Skeletal muscle cell (primary cell): ENCODE data around the gene ZNF780B.

Experiments
- DNase-seq: peaks from one replicate; pipeline ENCODE4 v3.0.0-alpha.2; 2010; ENCODE audit warnings: low read depth
- H3K4me3 ChIP-seq: 2 replicates; pipeline ENCODE4 v1.5.1; 2011; ENCODE audit warnings: low read depth, mild to moderate bottlenecking, control low read depth, low read length, moderate library complexity

ZNF780B gene

DNA sequence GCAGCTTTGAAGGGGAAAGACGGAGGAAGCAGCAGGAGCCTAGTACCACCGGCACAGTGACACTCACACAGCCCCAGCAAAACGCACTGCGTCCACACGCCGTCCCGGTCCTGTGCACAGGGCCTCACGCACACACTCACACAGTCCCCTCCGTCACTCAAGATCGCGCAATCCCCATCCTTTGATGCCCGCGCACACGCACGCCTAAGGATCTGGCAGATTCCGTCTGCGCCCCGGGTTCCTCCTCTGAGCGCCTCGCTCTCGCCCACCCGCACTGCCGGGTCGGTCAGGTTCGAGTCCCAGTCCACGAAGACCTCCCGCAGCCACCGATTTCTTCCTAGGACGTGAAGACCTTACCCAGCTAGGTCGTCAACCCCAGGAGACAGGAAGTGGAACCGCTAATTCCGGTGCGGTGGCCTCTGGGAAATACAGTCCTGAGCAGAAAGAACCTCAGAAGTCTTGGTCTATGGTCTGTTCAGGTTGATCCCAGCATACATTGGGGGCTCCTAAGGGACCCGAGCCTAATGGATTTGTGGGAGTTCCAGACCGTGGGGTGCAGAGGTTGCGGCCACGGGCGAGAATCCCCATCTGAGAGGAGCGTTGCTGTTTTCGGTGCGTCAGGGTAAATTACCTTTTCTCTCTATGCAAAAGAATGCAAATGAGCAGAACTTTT lies at the start of gene ZNF780B:
TSS of gene ZNF780B (minus strand) at position 400 of the 673 bp plus-strand sequence. CDS start 5,899 bp downstream, outside the sequence.
- peak within 1 kb of the TSS; percentile 84 for H3K4me3 ChIP-seq
- DNase-seq = peak; percentile 9

DNA sequence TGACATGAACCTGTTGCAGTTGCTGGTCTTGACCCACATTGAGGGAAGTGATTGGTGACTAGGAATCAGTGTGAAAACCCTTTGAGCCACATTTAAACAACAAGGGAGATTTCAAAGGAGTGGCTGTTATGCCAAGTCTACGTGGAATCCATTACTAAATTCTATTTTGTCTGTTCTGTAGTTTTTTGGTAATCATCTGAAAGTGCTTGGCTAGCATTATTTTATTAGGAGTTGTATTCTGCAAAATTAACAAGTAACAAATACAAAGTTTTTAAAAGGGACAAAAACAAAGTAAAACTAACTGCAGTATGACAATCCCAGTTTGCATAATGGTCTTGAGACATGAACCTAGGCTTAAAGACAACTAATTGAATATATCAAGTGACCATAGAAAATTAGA lies 48.7 kb upstream of the ZNF780B start:
- no peak for DNase-seq
- no peak overlapping the region for H3K4me3 ChIP-seq

DNA sequence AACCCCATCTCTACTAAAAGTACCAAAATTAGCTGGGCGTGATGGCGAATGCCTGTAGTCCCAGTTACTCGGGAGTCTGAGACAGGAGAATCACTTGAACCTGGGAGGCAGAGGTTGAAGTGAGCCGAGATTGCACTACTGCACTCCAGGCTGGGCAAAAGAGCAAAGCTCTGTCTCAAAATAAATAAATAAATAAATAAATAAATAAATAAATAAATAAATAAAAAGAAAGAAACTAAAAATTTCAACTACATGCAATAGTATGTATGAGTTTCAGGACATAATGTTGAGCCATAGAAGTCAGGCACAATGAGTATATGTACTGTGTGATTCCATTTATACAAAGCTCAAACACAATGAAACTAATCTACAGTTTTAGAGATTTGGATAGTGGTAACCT lies 47.6 kb upstream of the ZNF780B start:
- H3K4me3 ChIP-seq = no peak overlapping the region
- no peak for DNase-seq

DNA sequence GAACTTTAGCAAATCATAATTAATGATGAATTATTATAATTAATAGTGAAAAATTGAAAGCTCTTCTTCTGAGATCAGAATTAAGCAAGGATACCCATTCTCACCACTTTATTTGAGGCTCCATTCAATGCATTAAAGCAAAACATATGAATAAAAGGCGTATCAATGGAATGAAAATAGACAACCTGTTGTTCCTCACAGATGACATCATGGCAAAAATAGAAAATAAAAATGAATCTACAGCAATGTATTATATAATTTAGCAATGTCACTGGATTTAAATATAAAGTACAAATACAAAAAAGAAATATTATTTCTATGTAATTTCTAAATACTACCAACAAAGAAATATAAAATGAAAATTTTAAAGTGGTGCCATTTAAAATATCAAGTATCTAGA lies 45.8 kb upstream of the ZNF780B start:
- H3K4me3 ChIP-seq = no peak overlapping the region
- DNase-seq = no peak

DNA sequence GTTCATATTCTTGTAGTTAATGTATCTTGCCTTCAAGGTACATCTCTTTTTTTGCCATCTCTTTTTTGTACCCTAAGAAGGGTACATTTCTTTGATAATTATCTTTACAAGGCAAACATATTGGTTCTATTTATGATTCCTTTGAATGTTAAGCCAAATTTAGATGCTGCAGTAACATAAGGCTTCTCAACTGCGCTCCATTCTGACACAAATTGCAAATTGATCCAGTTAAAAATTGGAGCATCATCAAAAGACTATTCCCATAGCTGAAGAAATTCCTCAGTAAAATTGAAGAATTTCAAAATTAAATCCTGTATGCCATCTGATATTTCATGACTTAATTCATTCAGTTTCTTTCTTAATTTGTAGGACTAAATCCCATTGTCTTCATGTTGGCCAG lies 37.4 kb upstream of the ZNF780B start:
- no peak for DNase-seq
- no peak overlapping the region for H3K4me3 ChIP-seq

DNA sequence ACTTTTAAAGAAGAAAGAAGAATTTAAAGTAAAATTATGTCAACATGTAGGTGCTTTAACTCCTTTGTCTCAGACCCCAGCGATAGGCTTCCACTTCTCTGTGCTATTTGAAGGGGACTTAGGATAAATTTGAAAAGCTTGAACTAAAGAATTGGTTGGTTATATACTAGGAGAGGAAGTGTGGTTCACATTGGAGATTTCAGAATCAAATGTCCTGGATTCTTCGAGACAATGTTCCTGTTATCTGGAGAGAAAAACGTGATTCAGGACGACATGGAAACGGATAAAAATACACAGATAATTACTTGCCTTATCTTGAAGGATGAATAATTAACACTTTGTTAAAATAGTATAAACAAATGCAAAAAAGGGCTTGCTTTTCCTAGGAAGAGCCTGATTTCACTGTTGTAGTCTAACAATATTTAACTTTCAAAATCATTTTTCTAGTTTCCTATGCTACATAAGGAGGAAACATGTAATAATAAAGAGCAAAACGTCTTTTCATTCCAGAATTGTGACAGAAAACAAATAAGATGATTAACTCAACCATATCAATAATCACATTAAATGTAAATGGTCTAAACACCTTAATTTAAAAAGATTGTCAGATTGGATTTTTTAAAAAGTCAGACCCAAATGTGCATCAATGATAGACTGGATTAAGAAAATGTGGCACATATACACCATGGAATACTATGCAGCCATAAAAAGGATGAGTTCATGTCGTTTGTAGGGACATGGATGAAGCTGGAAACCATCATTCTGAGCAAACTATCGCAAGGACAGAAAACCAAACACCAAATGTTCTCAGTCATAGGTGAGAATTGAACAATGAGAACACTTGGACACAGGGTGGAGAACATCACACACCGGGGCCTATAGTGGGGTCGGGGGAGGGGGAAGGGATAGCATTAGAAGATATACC lies 35.4 kb upstream of the ZNF780B start:
- no peak for DNase-seq
- H3K4me3 ChIP-seq = peak overlapping the region; percentile 83

DNA sequence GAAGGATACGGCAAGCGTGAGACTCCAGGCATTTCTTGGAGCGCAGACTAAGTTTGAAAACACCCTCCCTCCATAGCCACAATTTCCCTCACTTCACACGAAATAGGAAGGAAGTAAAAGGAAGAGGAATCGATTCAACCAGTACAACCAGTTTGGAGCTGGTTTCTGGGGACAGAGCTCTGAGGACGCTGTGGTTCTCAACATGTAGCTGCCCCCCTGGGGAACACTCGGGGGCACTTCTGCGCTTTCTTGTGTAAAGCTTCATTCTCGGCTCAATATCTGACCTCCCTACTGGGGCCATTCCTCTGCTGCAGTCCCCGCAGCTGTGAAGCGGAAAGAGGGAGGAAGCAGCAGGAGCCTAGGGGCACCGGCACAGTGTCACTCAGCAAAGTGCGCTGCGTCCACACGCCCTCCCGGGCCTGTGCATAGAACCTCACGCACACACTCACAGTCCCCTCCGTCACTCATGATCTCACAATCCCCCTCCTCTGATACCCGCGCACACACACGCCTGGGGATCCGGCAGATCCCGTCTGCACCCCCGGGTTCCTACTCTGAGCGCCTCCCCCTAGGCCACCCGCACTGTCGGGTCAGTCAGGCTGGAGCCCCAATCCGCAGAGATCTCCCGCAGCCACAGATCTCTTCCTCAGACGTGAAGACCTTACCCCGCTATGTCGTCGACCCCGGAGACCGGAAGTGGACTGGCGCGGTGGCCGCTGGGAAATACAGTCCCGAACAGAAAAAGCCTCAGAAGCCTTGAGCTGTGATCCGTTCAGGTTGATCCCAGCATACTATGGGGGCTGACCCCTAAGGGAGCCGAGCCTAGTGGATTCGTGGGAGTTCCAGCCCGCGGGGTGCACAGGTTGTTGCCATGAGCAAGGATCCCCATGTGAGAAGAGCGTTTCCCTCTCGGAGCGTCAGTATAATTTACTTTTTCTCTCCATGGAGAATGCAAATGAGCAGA lies 34.5 kb upstream of the ZNF780B start, which contains the start of gene ZNF780A:
TSS of gene ZNF780A (minus strand) at position 703 of the 964 bp plus-strand sequence. CDS start 6,190 bp downstream, outside the sequence.
- DNase-seq = peak; percentile 11

DNA sequence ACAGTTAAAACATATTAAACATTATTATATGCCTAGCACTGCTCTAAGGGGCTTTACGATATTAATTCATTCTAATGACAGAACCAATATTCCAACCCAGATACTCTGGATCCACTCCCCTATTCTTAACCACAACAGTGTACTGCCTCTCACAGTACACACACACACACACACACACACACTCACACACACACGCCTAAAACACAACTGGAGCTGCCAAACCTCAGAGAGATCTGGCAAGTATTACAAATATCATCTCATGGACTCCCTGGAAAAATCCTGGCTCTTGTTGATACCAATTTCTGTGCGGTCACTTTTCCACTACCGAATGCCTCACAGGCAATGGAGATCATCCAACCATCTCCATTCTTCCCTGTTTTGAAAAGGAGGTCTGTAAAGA lies 33.4 kb upstream of the ZNF780B start:
- H3K4me3 ChIP-seq = peak overlapping the region; percentile 83
- no peak for DNase-seq

More for the DNA sequence above, 34.5 kb upstream of the ZNF780B start, which contains the start of gene ZNF780A:
- H3K4me3 ChIP-seq = peak within 1 kb of the TSS; percentile 83

DNA sequence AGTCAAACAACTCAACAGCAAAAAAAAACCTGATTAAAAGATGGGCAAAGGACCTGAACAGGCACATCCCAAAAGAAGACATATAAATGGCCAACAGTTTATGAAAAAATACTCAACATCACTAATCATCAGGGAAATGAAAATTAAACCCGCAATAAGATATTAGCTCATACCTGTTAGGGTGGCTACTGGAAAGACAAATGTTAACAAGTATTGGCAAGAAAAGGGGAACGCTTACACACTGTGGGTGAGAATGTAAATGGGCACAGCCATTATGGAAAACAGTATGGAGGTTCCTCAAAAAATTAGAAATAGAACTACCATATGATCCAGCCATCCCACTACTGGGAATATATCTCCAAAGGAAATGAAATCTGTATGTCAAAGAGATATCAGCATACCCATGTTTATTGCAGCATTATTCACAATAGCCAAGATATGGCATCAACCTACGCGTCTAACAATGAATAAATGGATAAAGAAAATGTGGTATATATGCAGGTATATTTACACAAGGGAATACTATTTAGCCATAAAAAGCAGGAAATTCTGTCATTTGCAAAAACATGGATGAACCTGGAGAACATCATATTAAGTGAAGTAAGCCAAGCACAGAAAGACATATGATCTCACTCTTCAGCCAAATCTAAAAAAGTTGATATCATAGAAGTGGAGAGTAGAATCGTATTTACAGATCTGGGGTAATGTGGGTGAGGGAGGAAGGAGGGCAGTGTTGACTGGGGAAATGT lies 32.4 kb upstream of the ZNF780B start:
- no peak overlapping the region for H3K4me3 ChIP-seq
- no peak for DNase-seq

DNA sequence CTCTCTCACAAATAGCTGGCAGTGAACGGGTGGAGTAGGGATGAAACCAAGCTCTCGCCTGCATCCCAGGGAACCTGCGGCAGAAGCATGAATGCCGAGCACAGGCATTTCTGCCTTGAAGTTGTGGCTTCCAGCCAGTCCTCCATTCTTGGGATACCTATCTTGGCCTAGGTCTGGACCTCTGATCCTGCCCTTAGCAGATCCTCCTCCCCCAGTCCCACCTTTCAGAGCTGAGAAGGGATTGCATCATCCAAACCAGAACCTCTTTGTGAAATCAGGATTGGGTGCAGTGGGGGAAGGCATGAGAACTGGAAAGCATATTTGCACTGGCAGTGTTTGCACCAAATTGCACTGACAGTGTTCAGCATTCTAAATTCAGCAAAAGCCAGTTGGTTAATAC lies 28.9 kb upstream of the ZNF780B start:
- H3K4me3 ChIP-seq = no peak overlapping the region
- no peak for DNase-seq

DNA sequence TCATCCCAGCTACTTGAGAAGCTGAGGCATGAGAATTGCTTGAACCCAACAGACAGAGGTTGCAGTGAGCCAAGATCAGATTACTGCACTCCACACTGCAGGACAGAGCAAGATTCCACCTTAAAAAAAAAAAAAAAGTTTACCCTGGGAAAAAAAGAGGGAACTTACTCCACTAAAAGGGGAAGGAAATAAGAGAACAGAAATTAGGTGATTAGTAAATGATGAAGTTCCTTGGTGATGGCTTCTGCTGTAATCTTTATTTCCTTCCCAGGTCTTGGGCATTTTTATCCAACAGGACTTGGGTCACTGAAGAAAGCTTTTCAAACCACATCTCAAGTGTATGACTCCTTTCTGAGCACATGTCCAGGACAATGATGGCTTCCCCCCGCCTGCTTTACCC lies 25.4 kb upstream of the ZNF780B start:
- DNase-seq = no peak
- no peak overlapping the region for H3K4me3 ChIP-seq

DNA sequence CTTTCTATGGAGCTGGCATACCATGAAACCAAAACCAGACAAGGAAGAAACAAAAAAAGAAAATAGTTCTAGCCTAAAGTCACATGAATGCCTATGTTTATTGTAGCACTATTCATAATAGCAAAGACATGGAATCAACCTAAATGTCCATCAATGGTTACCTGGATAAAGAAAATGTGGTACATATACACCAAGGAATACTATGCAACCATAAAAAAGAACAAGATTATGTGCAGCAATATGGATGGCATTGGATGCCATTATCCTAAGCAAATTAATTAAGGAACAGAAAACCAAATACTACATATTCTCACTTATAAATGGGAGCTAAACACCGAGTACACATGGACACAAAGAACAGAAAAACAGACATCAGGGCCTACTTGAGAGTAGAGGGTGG lies 24.3 kb upstream of the ZNF780B start:
- no peak for DNase-seq
- no peak overlapping the region for H3K4me3 ChIP-seq

DNA sequence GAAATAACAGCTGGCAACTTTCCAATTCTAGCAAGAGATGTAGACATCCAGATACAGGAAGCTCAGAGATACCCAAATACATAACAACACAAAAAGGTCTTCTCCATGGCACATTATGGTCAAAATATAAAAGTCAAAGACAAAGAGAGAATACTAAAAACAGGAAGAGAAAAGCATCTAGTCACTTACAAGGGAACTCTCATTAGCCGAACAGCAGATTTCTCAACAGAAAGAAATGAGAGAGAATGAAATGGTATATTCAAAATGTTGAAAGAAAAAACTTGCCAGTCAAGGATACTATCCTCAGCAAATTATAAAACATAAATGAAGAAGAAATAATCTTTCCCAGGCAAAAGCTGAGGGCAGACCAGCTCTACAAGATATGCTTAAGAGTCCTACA lies 22.3 kb upstream of the ZNF780B start:
- no peak for DNase-seq
- H3K4me3 ChIP-seq = no peak overlapping the region

DNA sequence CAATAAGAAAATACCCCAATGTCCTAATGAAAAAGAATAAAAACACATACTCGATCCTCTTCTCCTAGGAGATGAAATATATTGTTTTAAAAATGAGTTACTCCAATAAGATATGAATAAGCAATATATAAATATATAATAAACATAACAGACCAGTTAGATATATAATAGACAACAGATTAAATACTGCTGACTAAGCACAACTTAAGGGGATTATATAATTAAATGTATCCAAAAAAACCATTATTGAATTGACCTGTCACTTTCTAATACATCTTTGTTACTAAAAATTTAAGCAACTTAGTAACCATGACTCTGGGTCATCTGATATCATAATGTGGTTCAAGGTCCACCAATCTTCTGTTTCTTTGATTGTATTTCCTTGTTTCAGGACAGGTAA lies 14.0 kb upstream of the ZNF780B start:
- no peak for DNase-seq

DNA sequence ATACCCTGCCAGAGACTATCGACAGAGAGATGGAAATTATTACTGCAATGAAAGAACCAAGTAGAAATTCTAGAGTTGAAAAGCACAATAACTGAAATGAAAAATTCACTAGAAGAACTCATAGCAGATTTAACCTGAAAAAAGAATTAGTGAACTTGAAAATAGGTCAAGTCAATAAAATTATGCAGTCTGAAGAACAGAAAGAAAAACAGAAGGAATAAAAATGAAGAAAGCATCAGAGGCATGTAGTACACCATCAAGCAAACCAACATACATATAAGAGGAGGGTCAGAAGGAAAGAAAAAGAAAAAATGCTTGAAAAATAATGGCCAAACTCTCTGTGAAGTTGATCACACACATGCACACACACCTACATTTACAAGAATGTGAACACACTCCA lies 3.6 kb upstream of the ZNF780B start:
- H3K4me3 ChIP-seq = no peak overlapping the region
- no peak for DNase-seq

More for the DNA sequence above, 14.0 kb upstream of the ZNF780B start:
- H3K4me3 ChIP-seq = no peak overlapping the region

DNA sequence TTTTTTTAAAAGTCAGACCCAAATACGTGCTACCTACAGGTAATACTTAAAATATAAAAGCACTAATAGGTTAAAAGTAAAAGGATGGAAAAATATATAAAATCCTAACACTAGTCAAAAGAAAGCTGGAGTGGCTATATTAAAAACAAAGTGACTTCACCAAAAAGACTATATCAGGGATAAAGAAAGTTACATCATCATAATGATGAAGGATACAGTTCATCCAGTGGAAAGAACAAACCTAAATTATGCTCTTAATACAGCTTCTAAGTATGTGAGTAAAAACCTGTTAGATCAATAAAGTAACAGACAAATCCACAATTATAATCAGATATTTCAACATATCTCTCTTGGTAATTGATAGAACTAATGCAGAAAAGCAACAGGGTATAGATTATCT lies 1.1 kb upstream of the ZNF780B start:
- H3K4me3 ChIP-seq = no peak overlapping the region
- no peak for DNase-seq

DNA sequence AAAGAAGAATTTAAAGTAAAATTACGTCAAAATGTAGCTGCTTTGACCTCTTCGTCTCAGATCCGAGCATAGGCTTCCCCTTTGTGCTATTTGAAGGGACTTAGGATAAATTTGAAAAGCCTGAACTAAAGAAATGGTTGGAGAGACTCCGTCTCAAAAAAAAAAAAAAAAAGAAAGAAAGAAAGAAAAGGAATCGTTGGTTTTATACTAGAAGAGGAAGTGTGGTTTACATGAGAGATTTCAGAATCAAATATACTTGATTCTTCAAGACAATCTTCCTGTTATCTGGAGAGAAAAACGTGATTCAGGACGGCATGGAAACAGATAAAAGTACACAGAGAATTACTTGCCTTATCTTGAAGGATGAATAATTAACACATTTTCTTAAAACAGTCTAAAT lies 474 bp upstream of the ZNF780B start:
- H3K4me3 ChIP-seq = peak overlapping the region; percentile 84
- DNase-seq = no peak

DNA sequence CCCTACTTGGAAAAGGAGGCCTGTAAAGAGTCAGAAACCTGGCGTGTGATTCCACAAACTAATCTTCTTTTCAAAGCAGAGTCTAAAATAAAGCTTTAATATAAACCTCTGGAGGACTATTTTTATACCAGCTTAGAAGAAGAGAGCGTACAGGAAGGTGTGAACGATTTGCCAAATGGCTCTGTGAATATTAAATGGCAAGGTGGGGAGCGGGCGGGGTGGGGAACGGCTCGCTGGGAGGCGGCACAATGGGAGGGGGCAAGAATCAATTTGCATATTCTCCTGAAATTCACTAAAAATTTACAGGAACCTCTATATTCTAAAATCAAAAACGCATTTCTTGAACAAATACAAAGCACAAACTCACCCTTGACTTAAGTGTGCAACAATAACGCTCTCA lies 982 bp downstream of the ZNF780B start:
- no peak for DNase-seq
- peak overlapping the region; percentile 84 for H3K4me3 ChIP-seq

DNA sequence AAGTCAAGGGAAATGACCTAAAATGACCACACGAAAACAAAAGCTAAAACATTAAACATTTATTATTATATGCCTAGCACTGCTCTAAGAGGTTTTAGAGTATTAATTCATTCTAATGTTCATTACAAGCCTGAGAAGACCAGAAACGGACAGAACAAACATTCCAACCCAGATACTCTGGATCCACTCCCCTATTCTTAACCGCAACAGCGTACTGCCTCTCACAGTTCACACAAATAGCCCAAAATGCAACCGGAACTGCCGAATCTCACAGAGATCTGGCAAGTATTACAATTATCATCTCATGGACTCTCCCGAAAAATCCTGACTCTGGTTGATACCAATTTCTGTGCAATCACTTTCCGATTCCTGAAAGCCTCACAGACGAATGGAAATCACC lies 1.4 kb downstream of the ZNF780B start:
- DNase-seq = no peak
- no peak overlapping the region for H3K4me3 ChIP-seq
